HG03066 (cell line): ENCODE results near the gene LRRFIP1.
"Not testable (repeated sequence)": the region's sequence is repeated elsewhere in the genome, so short reads cannot be mapped to it uniquely, and the experiment has no call there.

Experiments used
- ATAC-seq: cut with Tn5 transposase; IDR thresholded peaks from one replicate; pipeline ENCODE4 v1.9.1; 2021; ENCODE audit warnings: low read depth; ENCODE audit not compliant: unreplicated experiment

Gene LRRFIP1

DNA sequence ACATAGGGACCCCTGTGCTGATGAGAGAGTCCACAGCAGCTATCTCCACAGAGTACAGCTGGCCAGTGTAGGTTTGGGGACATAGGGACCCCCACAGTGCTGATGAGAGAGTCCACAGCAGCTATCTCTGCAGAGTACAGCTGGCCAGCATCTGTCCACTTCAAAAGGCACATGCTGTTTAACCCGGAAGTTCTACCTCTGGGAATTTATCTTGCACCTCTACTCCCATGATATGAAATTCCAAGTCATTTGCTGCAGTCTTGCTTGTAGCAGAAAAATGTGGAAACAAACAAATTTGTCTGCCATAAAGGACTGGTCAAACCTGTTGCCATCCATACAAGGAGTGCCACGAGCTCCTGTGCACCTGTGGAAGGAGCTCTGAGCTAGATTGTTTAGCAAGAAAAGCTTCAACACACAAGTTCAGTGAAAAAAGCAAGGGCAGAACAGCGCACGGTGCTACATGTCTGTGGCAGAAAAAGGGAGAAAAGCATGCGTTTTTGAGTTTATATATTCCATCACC, 33.1 kb downstream of the LRRFIP1 start:
- no peak for ATAC-seq

DNA sequence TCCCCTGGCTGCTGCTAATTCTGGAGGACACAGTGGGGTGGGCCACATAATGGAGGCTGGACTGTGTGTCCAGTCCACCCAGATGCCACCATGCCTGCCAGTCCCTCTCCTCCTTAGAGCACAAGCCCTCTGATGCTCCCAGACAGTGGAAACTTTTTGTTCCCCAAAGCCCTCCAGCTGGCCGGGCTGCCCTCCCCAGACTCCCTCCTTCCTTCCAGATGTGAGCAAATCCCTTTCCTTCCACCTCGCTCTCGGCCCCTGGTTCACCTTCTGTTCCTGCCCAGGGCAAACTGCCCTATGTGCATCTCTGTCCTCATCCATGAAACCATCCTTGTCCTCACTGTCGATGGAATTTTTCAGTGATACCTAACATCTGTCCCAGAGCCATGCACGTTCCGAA, 33.9 kb downstream of the LRRFIP1 start:
- no peak for ATAC-seq

DNA sequence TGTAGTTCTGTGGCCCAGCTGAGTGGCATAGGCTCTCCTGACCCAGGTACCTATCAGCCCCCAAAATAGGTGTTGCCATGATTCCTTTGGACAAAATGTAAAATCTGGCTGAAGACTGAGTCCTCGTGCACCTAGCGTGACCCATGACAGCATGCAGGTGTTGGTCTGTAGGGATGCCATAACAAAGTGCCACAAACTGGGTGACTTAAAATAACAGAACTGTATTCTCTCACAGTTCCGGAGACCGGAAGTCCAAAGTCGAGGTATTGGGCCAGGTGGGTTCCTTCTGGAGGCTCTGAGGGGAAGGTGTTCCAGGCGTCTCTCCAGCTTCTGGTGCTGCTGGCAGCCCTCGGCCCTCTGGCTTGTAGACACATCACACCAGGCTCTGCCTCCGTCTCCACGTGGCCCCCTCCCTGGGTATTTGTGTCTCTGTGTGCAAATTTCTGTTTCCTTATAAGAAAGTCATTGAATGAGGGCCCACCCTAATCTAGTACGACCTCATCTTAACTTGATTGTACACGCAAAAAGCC, 34.5 kb downstream of the LRRFIP1 start:
- no peak for ATAC-seq

DNA sequence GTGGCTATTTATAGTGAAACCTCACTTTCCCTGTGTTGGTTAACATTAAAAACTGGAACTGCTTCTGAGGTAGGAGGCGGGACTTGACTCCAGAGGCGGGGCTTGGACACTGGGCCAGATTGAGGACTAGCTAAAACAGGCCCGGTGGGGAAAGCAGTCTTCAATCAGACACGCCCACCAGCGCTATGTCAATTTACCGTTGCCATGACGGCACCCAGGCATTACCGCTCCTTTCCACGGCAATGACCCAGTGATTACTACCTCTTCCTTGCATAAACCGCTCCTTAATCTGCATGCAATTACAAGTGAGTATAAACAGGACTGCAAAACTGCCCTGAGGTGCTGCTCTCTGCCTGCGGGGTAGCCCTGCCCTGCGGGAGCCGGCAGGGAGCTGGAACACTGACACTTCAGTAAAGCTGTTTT, 35.3 kb downstream of the LRRFIP1 start:
- ATAC-seq, result no peak

DNA sequence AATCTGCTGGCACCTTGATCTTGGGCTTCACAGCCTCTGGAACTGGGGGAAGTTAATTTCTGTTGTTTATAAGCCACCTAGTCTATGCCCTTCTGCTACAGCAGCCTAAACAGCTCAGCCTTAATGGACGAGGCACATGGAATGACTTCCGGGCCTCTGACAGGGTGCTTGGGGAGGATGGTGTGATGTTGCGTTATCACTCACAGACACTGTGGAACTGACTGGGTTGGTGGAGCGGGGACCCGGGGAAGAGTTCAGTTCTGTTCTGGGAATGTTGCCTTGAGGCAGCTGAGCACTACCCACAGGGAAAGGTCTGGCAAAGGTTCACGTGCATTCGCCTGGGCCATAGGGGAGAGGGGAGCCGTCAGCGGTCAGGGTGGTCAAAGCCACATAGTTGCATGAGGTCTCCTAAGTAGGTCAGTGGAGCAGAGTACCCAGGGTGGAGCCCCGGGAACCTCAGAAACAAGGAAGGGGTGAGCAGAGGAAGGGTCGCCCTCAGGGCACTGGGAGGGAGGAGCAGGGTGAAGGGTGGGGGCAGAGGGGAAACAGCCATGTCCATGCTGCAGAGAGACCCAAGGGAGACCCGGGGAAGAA, 36.2 kb downstream of the LRRFIP1 start:
- ATAC-seq, result no peak

DNA sequence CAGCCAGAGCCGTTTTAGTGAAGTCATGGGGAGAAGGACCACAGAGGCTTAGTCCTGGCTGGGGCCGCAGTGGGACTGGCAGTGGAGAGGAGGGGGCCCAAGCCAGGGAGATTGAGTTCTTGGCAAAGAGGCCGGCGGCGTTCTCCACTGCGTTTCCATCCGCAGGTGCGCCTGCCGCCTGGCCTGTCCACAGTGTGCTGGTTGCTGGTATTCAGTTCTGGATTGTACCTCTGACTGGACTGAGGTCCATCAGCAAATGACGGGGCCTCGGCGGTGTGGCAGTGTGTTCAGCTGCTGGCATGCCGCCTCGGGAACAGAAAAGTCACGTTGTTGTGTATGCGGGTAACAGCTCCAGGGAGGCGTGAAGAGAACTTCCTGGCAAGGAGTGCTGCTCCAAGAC, 36.8 kb downstream of the LRRFIP1 start:
- ATAC-seq, result no peak

DNA sequence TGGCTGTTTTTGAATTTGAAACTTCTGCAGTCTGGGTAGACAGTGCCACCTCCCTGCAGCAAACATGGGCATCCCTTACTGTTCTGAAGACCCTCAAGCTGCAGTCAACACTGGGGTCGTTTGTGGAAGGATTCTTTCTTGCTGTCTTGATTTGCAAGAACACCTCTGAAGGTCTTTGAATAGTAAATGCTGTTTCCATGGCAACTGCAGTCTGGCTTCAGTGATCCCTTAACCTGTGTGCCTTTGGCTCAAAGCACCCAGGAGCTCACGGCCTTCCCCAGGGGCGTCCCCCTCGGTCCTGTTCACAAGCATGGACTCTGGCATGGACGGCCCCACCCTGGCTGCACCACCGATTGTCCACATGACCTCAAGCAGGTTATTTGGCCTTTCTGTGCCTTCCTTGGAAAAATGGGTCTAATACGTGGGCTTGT, 38.3 kb downstream of the LRRFIP1 start:
- no peak for ATAC-seq

DNA sequence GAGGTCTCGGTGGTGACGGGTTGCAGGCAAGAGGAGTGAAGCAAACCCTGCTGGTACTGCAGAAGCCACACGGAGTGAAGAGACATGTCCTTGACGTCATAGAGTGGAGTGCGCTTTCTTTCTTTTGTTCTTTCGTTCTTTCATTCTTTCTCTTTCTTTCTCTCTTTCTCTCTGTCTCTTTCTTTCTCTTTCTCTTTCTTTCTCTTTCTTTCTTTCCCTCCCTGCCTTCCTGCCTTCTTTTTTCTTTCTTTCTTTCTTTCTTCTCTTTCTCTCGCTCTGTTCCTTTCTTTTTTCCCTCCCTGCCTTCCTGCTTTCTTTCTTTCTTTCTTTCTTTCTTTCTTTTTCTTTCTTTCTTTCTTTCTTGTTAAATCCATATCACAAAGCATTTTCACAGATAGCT, 39.2 kb downstream of the LRRFIP1 start:
- ATAC-seq, result no peak

DNA sequence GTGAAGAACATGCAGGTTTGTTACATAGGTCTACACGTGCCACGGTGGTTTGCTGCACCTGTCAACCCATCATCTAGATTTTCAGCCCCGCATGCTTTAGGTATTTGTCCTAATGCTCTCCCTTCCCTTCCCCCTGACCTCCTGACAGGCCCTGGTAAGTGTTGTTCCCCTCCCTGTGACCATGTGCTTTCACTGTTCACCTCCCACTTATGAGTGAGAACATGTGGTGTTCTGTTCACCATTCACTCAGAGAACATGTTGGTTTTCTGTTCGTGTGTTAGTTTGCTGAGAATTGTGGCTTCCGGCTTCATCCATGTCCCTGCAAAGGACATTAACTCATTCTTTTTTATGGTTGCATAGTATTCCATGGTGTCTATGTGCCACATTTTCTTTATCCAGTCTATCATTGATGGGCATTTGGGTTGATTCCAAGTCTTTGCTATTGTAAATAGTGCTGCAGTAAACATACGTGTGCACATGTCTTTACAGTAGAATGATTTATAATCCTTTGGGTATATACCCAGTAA, 39.7 kb downstream of the LRRFIP1 start:
- ATAC-seq, result not testable (repeated sequence)

DNA sequence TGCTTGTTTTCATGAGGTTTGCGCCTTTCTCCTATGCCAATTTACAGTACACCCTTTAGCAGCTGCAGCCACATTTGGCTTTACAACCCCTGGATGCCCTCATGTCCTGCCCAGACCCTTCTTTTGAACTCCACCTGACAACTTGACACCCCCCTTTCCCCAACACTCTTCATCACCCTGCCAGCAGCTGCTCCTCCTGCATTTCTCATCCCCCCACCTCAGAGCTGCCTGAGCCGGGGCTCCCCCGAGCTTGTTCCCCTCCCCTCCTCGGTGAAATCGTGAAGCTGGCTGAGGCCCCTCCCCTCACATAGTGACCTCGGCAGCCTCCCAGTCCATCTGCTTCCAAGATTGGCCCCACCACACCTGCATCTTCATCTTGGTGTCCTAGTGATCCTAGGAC, 40.5 kb downstream of the LRRFIP1 start:
- ATAC-seq, result no peak

DNA sequence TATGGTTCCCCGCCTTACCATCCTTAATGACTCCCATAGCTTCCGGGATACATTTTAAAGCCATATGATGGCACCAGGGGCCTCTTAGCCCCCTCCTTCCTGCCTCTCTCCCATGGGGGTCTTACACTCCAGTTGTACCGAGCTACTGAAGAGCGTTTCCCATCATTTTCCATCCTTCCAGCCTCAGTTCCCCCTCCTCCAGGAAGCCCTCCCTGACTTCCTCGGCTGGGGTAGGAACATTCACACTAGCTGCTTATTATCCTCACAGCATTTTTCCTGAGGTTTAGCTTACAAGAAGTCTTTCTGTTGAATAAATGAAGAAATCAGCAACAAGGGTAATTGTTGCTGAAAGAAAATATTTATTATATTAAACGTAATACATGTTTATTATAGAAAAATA, 41.1 kb downstream of the LRRFIP1 start:
- no peak for ATAC-seq

DNA sequence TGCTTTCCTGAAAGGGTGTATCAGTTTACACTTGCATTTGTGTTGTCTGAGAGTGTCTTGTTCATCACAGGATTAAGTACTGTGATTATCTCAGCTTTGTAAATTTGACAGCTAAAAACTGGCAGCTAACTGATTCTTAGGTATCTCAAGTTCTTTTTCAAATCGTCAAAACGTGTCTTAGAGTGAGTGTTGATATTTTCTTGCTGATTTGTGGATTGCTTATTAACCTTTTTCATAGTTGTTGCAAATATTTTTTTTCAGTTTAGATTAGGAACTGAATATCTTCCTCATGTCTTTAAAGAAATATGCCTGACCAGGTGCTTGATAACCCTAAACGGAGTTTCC, 41.9 kb downstream of the LRRFIP1 start:
- ATAC-seq, result no peak

DNA sequence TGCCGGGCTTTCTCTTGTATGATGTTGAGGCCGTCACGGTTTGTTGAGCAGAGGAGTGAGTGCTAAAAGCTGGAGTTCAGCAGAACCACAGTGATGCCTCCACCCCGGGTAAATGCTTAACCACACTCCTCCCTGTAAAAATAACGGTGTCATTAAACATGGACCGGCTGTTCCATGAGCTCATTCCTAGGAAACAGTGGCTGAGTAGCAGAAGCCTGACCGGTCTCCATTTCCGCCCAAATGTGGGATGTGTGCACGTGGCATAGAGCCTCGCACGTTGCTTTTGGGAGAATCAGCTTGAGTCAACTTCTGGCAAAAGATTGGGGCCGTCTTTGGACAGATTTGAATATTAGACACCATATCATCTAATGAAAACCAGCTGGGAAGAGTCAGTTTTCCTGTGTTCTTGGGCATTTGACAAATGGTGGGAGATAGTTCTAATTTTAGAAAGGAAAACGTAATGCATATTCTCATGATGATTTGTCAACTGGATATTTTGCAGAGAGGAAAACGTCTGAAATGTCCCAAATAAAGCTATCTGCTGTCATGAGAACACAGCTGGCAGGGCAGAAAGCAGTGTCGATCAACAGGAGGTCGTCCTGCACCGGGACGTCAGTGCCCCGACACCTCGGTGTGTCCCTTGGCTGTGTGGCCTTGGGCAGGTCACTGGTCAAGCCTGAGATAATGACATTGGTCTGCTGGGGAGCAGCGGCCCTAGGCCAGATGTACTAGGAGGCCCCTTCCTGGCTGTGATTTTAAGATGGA, 42.4 kb downstream of the LRRFIP1 start:
- peak; percentile 47 for ATAC-seq

DNA sequence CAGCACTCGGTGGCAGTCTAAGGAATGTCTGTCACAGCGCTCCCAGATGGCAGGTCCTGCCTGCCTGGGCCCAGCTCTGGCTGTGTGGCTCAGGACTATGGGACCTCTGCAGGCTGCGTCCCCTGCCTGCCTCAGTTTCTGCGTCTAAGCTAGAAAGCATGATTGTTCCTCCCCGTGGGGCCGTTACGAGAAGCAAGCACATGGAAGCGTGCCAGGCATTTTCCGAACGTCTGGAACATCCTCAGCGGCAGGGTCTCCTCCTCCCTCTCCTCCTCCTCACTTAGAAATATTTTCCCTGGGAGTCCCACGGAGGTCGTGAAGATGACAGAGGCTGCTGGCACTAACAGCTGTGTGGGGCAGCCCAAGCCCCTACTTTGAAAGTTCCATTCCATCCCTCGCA, 43.3 kb downstream of the LRRFIP1 start:
- no peak for ATAC-seq

DNA sequence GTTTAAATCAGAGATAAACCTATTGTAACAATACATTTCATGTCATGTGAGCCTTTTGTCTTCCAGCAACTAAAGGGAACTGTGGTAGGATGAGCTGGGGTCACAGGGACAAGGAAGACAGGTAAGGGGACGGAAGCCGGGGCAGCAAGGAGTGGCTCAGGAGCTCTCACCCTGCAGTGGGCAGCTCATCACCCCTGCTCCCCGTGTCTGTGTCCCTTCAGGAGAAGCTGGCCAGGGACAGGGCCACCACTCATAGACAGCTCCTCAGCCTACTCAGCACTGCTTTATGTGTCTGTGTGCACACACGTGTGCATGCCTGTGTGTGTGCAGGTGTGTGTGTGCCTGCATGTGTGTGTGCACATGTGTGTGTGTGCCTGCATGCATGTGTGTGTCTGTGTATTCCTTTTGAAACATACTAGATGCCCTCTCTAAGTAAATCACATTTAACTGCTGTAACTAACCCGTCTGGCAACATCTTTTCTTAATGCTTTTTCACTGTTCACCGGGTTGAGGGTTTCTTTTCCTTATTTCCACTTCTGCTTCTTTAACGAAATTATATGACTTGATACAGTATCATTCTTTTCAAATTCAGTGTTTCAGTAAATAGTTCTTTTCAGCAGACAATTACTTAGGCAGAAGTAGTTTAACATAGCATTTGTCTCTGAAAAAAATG, 44.2 kb downstream of the LRRFIP1 start:
- ATAC-seq, result no peak

DNA sequence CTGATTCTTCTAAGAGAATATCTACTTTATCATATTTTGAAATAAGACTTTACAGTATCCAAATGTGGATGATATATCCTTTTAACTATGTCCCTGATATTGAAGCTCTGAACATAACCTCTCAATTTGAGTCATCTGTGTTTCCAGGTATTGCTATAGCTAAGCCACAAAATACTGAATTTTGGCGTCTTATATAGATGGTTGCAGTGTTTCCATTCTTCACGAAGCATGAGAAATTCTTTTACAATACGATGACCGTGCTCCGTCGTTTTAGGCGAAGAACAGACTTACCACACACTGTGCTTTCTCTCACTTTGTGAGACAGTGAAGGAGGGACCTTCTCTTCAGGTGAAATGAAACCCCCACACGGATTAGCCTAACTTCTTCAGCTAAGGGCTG, 45.3 kb downstream of the LRRFIP1 start:
- no peak for ATAC-seq

DNA sequence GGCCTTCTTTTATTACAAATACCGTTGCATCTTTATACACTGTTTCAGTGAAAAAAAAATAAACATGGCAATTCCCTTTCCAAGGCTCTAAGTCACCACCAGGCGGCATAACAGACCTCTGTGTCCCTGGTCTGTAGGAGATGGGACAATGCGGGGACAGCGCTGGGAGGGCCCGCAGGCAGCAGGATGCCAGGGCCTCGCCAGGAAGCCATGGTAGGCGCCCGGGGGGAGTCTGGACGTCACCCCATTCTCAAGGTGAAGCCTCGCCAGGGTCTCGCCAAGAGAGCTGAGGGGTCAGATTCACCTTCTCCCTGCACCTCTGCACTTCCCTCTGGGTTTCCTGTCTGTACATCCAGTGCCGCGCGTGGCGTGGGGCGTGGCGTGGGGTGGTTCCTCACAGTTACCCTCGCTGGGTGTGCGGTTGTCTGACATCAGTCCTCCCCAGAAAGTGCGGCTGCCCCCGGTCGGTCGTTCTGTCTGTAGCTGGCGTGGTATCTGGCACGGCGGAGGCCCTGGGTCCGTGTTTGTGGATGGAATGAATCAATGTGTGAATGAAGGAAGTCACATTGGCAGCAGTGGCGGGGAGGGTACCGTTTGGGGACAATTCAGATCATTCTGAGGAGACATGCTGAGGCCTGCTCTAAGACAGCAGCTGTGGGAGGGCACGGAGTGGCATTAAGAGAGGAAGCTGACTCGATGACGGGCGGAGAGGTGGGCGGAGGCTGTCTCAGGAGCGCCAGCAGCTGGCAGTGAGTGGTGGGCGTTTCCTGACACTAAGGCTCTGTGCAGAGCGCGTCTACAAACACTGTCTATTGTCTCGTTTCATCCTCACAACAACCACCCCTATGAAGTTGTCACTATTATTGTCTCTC, 46.0 kb downstream of the LRRFIP1 start:
- ATAC-seq, result no peak

DNA sequence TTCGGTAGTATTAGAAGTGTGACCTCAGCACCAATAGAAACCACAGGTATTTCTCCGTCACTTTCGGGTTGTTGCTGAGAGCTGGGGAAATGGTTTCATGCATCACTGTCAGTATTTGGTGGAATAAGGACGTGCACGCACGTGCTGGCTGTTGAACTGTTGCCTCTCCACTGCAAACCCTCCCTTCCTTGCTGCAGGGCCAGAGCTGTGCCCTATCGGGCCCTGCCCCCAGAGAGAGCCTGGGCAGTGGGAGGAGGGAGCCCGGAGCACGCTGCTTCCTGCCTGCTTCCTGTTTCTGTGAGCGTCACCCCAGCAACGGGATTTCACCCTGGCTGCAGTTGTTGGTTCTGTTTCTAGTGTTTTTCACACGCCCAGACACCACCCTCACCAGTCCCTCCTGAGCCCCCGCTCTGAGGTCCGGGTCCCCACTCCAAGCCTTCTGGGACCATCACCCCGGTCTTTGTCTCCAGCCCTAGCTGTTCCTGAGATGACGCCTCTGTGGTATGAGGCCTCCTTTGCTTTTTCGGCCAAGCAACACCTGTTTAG, 47.4 kb downstream of the LRRFIP1 start:
- ATAC-seq, result peak; percentile 75

DNA sequence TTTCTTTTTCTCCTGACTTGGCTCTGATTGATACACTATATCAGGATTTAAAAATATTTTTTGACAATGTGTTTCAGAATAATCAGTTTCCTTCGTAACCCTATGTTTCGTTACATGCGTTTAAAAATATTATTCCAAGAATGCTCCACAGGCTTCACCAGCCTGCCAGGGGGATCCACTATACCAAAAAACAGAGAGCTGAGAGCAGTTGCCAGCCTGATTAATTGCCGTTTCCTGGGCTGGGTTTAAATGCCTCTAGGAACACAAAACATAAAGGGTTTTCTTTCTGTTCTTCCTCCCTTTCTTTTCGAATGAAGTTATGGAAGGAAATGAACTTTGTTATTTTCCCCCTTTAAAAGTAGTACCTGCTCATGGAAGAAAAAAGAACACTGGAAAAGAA, 47.9 kb downstream of the LRRFIP1 start:
- no peak for ATAC-seq
